Lower leg skin (tissue), 3 donors: ENCODE results near the gene FAM32A.

Experiments
- POLR2A ChIP-seq, 2 donors: fragments of 450-650 bp; IDR thresholded peaks; one replicate each; pipeline ENCODE4 v1.6.1; 2016 to 2017; ENCODE audit warnings: antibody characterized with exemption in 2 of 2, mild to moderate bottlenecking in 1 of 2, moderate library complexity in 1 of 2
- TF ChIP-seq, protein P1 (sequence below), 3 donors: fragments of 450-650 bp; IDR thresholded peaks; one replicate each; pipeline ENCODE4 v1.5.1; 2016; ENCODE audit warnings: antibody characterized with exemption in 3 of 3, mild to moderate bottlenecking in 3 of 3, moderate library complexity in 2 of 3

DNA sequence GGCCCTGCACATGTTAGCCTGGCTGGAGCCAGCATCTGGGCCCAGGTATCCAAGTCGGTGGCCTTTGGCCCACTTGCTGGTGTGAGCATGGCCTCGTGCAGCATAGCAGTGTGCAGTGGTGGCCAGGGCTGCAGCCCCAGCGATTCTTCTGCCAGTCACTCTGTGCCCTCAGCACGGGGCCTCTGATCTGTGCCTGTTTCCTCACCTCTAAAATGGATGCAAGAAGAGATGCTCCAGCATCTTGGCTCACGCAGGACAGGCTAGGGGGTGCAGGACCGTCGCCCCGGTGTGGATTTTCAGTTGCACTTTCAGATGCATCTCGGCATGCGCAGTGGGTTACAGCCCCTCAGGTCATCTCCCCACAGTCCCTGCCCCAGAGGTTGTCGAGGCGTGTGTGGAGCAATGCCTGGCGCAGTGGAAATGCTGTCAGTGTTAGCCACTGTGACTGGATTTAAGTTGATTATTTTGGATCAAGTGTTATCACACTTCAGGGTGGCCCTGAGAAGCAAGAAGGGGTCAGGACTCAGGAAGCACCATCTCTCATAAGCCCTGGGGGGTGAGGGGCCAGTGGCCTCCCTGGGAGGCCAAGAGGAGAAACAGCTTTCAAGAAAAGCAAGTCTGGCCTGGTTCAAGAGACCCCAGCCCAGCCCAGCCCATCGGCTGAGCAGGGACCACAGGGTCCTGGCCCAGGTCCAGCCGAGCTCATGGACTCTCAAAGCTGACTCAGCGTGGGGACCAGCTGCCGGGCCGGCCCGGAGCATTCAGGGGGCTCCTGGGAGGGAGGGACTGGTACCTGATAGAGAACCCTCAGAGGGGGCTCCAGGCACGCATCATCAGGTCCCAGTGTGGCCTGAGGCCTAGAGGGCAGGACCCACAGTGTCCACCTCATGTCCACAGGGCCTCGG, 40.3 kb downstream of the FAM32A start:
- TF ChIP-seq, protein P1, sequence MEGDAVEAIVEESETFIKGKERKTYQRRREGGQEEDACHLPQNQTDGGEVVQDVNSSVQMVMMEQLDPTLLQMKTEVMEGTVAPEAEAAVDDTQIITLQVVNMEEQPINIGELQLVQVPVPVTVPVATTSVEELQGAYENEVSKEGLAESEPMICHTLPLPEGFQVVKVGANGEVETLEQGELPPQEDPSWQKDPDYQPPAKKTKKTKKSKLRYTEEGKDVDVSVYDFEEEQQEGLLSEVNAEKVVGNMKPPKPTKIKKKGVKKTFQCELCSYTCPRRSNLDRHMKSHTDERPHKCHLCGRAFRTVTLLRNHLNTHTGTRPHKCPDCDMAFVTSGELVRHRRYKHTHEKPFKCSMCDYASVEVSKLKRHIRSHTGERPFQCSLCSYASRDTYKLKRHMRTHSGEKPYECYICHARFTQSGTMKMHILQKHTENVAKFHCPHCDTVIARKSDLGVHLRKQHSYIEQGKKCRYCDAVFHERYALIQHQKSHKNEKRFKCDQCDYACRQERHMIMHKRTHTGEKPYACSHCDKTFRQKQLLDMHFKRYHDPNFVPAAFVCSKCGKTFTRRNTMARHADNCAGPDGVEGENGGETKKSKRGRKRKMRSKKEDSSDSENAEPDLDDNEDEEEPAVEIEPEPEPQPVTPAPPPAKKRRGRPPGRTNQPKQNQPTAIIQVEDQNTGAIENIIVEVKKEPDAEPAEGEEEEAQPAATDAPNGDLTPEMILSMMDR (IDR thresholded peaks at IDR 0.05): no peak
- no peak for TF ChIP-seq POLR2A (IDR thresholded peaks at IDR 0.05)
